GM18498 (cell line): ENCODE data around the gene MAP4K3.
"Not testable (repeated sequence)": the region's sequence is repeated elsewhere in the genome, so short reads cannot be mapped to it uniquely, and the experiment has no call there.

Experiments used
- ATAC-seq: cut with Tn5 transposase; IDR thresholded peaks from one replicate; pipeline ENCODE4 v1.9.1; 2021; ENCODE audit warnings: mild to moderate bottlenecking, moderate library complexity; ENCODE audit not compliant: unreplicated experiment

The MAP4K3 gene

GRCh38 chr2:39377226-39377939 is 59.7 kb downstream of the MAP4K3 start:
- peak; percentile 80 for ATAC-seq

GRCh38 chr2:39375917-39376316 is 61.2 kb downstream of the MAP4K3 start:
- no peak for ATAC-seq

GRCh38 chr2:39373181-39373802 is 63.8 kb downstream of the MAP4K3 start:
- ATAC-seq, result no peak

GRCh38 chr2:39370101-39370500 is 67.0 kb downstream of the MAP4K3 start:
- ATAC-seq, result no peak

- ATAC-seq, result no peak
These were observed 68.2 kb downstream of the MAP4K3 start for GRCh38 chr2:39368846-39369245.

GRCh38 chr2:39368376-39368775 is 68.7 kb downstream of the MAP4K3 start:
- ATAC-seq, result no peak

GRCh38 chr2:39362595-39362994 is 74.5 kb downstream of the MAP4K3 start:
- ATAC-seq, result no peak

GRCh38 chr2:39361511-39361910 is 75.6 kb downstream of the MAP4K3 start:
- ATAC-seq, result no peak

GRCh38 chr2:39360342-39360741 is 76.7 kb downstream of the MAP4K3 start:
- ATAC-seq, result not testable (repeated sequence)

GRCh38 chr2:39359453-39360038 is 77.5 kb downstream of the MAP4K3 start:
- ATAC-seq, result no peak

- ATAC-seq, result no peak
These were observed 80.0 kb downstream of the MAP4K3 start for GRCh38 chr2:39356922-39357639.

GRCh38 chr2:39350658-39351057 is 86.4 kb downstream of the MAP4K3 start:
- ATAC-seq, result no peak

- ATAC-seq, result no peak
These were observed 98.6 kb downstream of the MAP4K3 start for GRCh38 chr2:39338502-39338901.

GRCh38 chr2:39335930-39336329 is 101.2 kb downstream of the MAP4K3 start:
- no peak for ATAC-seq

- no peak for ATAC-seq
These were observed 102.1 kb downstream of the MAP4K3 start for GRCh38 chr2:39334978-39335377.

- ATAC-seq, result no peak
These were observed 102.6 kb downstream of the MAP4K3 start for GRCh38 chr2:39334529-39334928.

GRCh38 chr2:39326644-39327043 is 110.4 kb downstream of the MAP4K3 start:
- ATAC-seq, result no peak

- no peak for ATAC-seq
These were observed 111.1 kb downstream of the MAP4K3 start for GRCh38 chr2:39325966-39326365.

- not testable (repeated sequence) for ATAC-seq
These were observed 115.7 kb downstream of the MAP4K3 start for GRCh38 chr2:39321056-39322035.

- no peak for ATAC-seq
These were observed 116.9 kb downstream of the MAP4K3 start for GRCh38 chr2:39320162-39320561.
